Measurements from ENCODE around the gene TSR1.
A peak's percentile ranks its signal among the peaks of the same experiment; 100 is the strongest.

TSR1 gene

GRCh38 chr17:2336215-2336851 lies at the start of gene TSR1:
TSR1 (minus strand) TSS chr17:2336457; CDS start chr17:2336427, 30 bp downstream.
- DNase-seq (ENCODE audit: low read depth): peak; percentile 80

- no peak for DNase-seq (ENCODE audit: low read depth)
These were observed 49.3 kb upstream of the TSR1 start for GRCh38 chr17:2385240-2386210.

- no peak for DNase-seq (ENCODE audit: low read depth)
These were observed 48.3 kb upstream of the TSR1 start for GRCh38 chr17:2384439-2385127.

- DNase-seq (ENCODE audit: low read depth): no peak
These were observed 47.4 kb upstream of the TSR1 start for GRCh38 chr17:2383628-2384167.

GRCh38 chr17:2380950-2381649 lies 44.8 kb upstream of the TSR1 start:
- DNase-seq (ENCODE audit: low read depth): no peak

- no peak for DNase-seq (ENCODE audit: low read depth)
These were observed 44.1 kb upstream of the TSR1 start for GRCh38 chr17:2380226-2380922.

GRCh38 chr17:2379489-2380225 lies 43.4 kb upstream of the TSR1 start:
- DNase-seq (ENCODE audit: low read depth): no peak

GRCh38 chr17:2378905-2379304 lies 42.6 kb upstream of the TSR1 start:
- no peak for DNase-seq (ENCODE audit: low read depth)

GRCh38 chr17:2377659-2378058 lies 41.4 kb upstream of the TSR1 start:
- no peak for DNase-seq (ENCODE audit: low read depth)

- DNase-seq (ENCODE audit: low read depth): no peak
These were observed 39.9 kb upstream of the TSR1 start for GRCh38 chr17:2376107-2376506.

GRCh38 chr17:2375406-2375805 lies 39.1 kb upstream of the TSR1 start:
- DNase-seq (ENCODE audit: low read depth): no peak

- DNase-seq (ENCODE audit: low read depth): no peak
These were observed 38.5 kb upstream of the TSR1 start for GRCh38 chr17:2374549-2375285.

GRCh38 chr17:2373179-2373578 lies 36.9 kb upstream of the TSR1 start:
- DNase-seq (ENCODE audit: low read depth): no peak

- DNase-seq (ENCODE audit: low read depth): no peak
These were observed 36.4 kb upstream of the TSR1 start for GRCh38 chr17:2372681-2373080.

- no peak for DNase-seq (ENCODE audit: low read depth)
These were observed 35.9 kb upstream of the TSR1 start for GRCh38 chr17:2372180-2372579.

GRCh38 chr17:2371183-2372130 lies 35.2 kb upstream of the TSR1 start:
- no peak for DNase-seq (ENCODE audit: low read depth)

GRCh38 chr17:2370211-2370589 lies 33.9 kb upstream of the TSR1 start:
- no peak for DNase-seq (ENCODE audit: low read depth)

GRCh38 chr17:2369551-2370210 lies 33.4 kb upstream of the TSR1 start:
- DNase-seq (ENCODE audit: low read depth): no peak
